Left cardiac atrium (tissue), 2 donors: Measurements from ENCODE around the gene IL7R. TPM values are rescaled to one million over a fixed set of nuclear protein-coding genes. Genes with fewer than 3 reads are reported as not detected.

ENCODE experiments used
- total RNA-seq, 2 donors: library from RNA; stranded (reverse); fragmentation: NEBNext Ultra II Directional; extraction: Animal tissue kit (Norgen Biotek cat#: 25700); gene quantifications; one replicate each; pipeline ENCODE4 v1.2.1, GENCODE V29; 2021
- donor health status: DM: no; HTN: yes; CAD: no; lungs with severe emphysema.
- donor health status: DM: yes; HTN: yes; CAD: no.

The IL7R gene
- total RNA-seq, 2 donors from 2014 or later, result 4.2 to 10.3 TPM

Other genes starting within 250 kb of the IL7R start
- gene SPEF2, start 239.0 kb upstream of the IL7R start, total RNA-seq, result 1 to 10 TPM; 2.6 to 2.8 TPM
- not detected for gene CAPSL, start 81.7 kb downstream of the IL7R start, total RNA-seq
- not detected for gene UGT3A1, start 134.5 kb downstream of the IL7R start, total RNA-seq
- gene UGT3A2, start 210.0 kb downstream of the IL7R start, total RNA-seq, result under 1 TPM in 1 of 2 donors, not detected in 1; 0.18 TPM